Measurements from ENCODE around the gene PLLP. TPM values are rescaled to one million over a fixed set of nuclear protein-coding genes. Genes with fewer than 3 reads are reported as not detected.

The PLLP gene
- total RNA-seq, 1 donor from 2014 or later, result 104 TPM

GRCh38 chr16:57255686-57256415, 28.6 kb downstream of the PLLP start:
- Histone ChIP-seq H3K36me3 (peaks cover 65% of the 10 kb centered on the region), H3K4me1 (peaks cover 17% of the 10 kb centered on the region), H3K27me3 (no peaks in the 10 kb centered on the region), H3K9me3 (no peaks in the 10 kb centered on the region), H3K27ac (no peak overlapping the region), H3K4me3 (no peak overlapping the region)
- no peak for TF ChIP-seq CTCF (IDR thresholded peaks at IDR 0.05)
- ATAC-seq (no peak), DNase-seq (no peak)
- intact Hi-C loops (cut with DNase I), result no loop called here

GRCh38 chr16:57253466-57253865, 31.0 kb downstream of the PLLP start:
- Histone ChIP-seq H3K27ac (peak overlapping the region; percentile 36), H3K36me3 (peaks cover 89% of the 10 kb centered on the region)
- intact Hi-C loops (cut with DNase I), result no loop called here

GRCh38 chr16:57252148-57252721, 32.2 kb downstream of the PLLP start:
- DNase-seq (peak; percentile 85), ATAC-seq (peak; percentile 89)
- Histone ChIP-seq H3K36me3 (peaks cover 95% of the 10 kb centered on the region), H3K27me3 (no peaks in the 10 kb centered on the region), H3K27ac (peak overlapping the region; percentile 63), H3K4me3 (no peak overlapping the region), H3K4me1 (peaks cover 7% of the 10 kb centered on the region), H3K9me3 (no peaks in the 10 kb centered on the region)
- intact Hi-C loops (cut with DNase I), result no loop called here
- no peak for TF ChIP-seq CTCF (IDR thresholded peaks at IDR 0.05)

More at GRCh38 chr16:57253466-57253865, 31.0 kb downstream of the PLLP start:
- ATAC-seq (no peak), DNase-seq (no peak)
- no peaks in the 10 kb centered on the region for H3K27me3 ChIP-seq
- no peak overlapping the region for H3K4me3 ChIP-seq
- no peak for TF ChIP-seq CTCF (IDR thresholded peaks at IDR 0.05)
- H3K9me3 ChIP-seq, result no peaks in the 10 kb centered on the region
- H3K4me1 ChIP-seq, result peaks cover 7% of the 10 kb centered on the region

- intact Hi-C loops (cut with DNase I), result no loop called here
- Histone ChIP-seq H3K27me3 (no peaks in the 10 kb centered on the region), H3K36me3 (peaks cover 94% of the 10 kb centered on the region), H3K9me3 (no peaks in the 10 kb centered on the region), H3K4me3 (no peak overlapping the region), H3K4me1 (peaks cover 7% of the 10 kb centered on the region), H3K27ac (peak overlapping the region; percentile 63)
- no peak for TF ChIP-seq CTCF (IDR thresholded peaks at IDR 0.05)
- no peak for ATAC-seq
- DNase-seq, result no peak
These were observed 33.1 kb downstream of the PLLP start for GRCh38 chr16:57251352-57251751.

GRCh38 chr16:57245472-57246113, 38.9 kb downstream of the PLLP start:
- intact Hi-C loops (cut with DNase I), result no loop called here
- Histone ChIP-seq H3K27ac (peak overlapping the region; percentile 95), H3K4me1 (no peaks in the 10 kb centered on the region), H3K27me3 (no peaks in the 10 kb centered on the region), H3K36me3 (peaks cover 41% of the 10 kb centered on the region), H3K4me3 (peak overlapping the region; percentile 80), H3K9me3 (no peaks in the 10 kb centered on the region)
- no peak for TF ChIP-seq CTCF (IDR thresholded peaks at IDR 0.05)
- DNase-seq, result peak; percentile 82
- peak; percentile 45 for ATAC-seq
